HepG2 (cell line): ENCODE measurements around the gene RABEPK. TPM values are rescaled to one million over a fixed set of nuclear protein-coding genes. Genes with fewer than 3 reads are reported as not detected.

ENCODE experiments used
- FOXA1 ChIP-seq, 2 experiments: fragments of 450-650 bp in 1 of 2; sonication (generic) in 1 of 2; formaldehyde crosslinking in 1 of 2; IDR thresholded peaks; 2 replicates each; pipeline versions ENCODE4 v1.4.0 to v1.6.1; 2016 to 2020; ENCODE audit warnings: missing genetic modification reagents in 1 of 2
- FOXK1 ChIP-seq: sonication (generic); formaldehyde crosslinking; IDR thresholded peaks from 2 replicates; pipeline ENCODE4 v1.4.0; 2020; ENCODE audit warnings: low read depth, missing genetic modification reagents, borderline replicate concordance
- MATR3 ChIP-seq: sonication (generic); formaldehyde crosslinking; IDR thresholded peaks from 2 replicates; pipeline ENCODE4 v1.4.0; 2020; ENCODE audit warnings: missing genetic modification reagents
- RFX1 ChIP-seq: fragments of 450-650 bp; IDR thresholded peaks from 2 replicates; pipeline ENCODE4 v1.6.1; 2017
- SRSF1 ChIP-seq: fragments of 200-400 bp; formaldehyde crosslinking; optimal IDR thresholded peaks from 2 replicates; pipeline ENCODE3; 2017; ENCODE audit warnings: mild to moderate bottlenecking, low read depth, low read length, moderate library complexity
- ZMYM3 ChIP-seq: sonication (generic); formaldehyde crosslinking; IDR thresholded peaks from 2 replicates; pipeline ENCODE4 v1.5.1; 2020; ENCODE audit warnings: mild to moderate bottlenecking, missing genetic modification reagents
- ZNF292 ChIP-seq: sonication (generic); formaldehyde crosslinking; IDR thresholded peaks from 2 replicates; pipeline ENCODE4 v1.8.1; 2022; ENCODE audit warnings: mild to moderate bottlenecking, low read depth, missing genetic modification reagents, borderline replicate concordance
- ZNF556 ChIP-seq: sonication (generic); formaldehyde crosslinking; IDR thresholded peaks from 2 replicates; pipeline ENCODE4 v1.4.0; 2020; ENCODE audit warnings: mild to moderate bottlenecking, missing genetic modification reagents, borderline replicate concordance
- ZNF605 ChIP-seq: sonication (generic); formaldehyde crosslinking; IDR thresholded peaks from 2 replicates; pipeline ENCODE4 v1.8.0; 2022; ENCODE audit warnings: mild to moderate bottlenecking, missing genetic modification reagents
- polyA plus RNA-seq, 8 experiments: library from polyadenylated mRNA; depleted of rRNA in 3 of 8; stranded (reverse) in 7 of 8; unstranded in 1 of 8; fragments of >200 nt; fragmentation: Illumina TruSeq in 4 of 8; extraction: Trizol in 4 of 8; gene quantifications; 2 replicates each; pipeline versions ENCODE4 v1.2.1 to v1.2.3, GENCODE V29; 2011 to 2016; ENCODE audit warnings: low read depth in 4 of 8, missing spikeins in 1 of 8, mixed read lengths in 1 of 8; ENCODE audit not compliant: insufficient read depth in 1 of 8
- total RNA-seq, 5 experiments: library from RNA; depleted of rRNA; stranded (reverse); fragments of >200 nt; fragmentation: Illumina TruSeq; extraction: Trizol; gene quantifications; 2 replicates each; pipeline ENCODE4 v1.2.3, GENCODE V29; 2016; ENCODE audit warnings: low read depth in 1 of 5
- TF ChIP-seq, protein P1 (sequence below), 2 experiments: sonication (generic) in 1 of 2; formaldehyde crosslinking in 1 of 2; IDR thresholded peaks; 2 replicates each; pipeline versions ENCODE4 v1.6.1 to v1.9.0; 2014 to 2022; ENCODE audit warnings: antibody characterized with exemption in 1 of 2, borderline replicate concordance in 1 of 2, inconsistent platforms in 1 of 2, low read depth in 1 of 2, missing genetic modification reagents in 1 of 2
- TF ChIP-seq, protein P2 (sequence below): sonication (generic); formaldehyde crosslinking; IDR thresholded peaks from 2 replicates; pipeline ENCODE4 v1.4.0; 2020; ENCODE audit warnings: low read depth, mild to moderate bottlenecking, missing genetic modification reagents
- TF ChIP-seq, protein P3 (sequence below): sonication (generic); formaldehyde crosslinking; IDR thresholded peaks from 2 replicates; pipeline ENCODE4 v1.4.0; 2020; ENCODE audit warnings: missing genetic modification reagents, borderline replicate concordance
- TF ChIP-seq, protein P4 (sequence below): sonication (generic); formaldehyde crosslinking; IDR thresholded peaks from 2 replicates; pipeline ENCODE4 v1.8.0; 2022; ENCODE audit warnings: mild to moderate bottlenecking, missing genetic modification reagents, moderate library complexity
- TF ChIP-seq, protein P5 (sequence below): sonication (generic); formaldehyde crosslinking; IDR thresholded peaks from 2 replicates; pipeline ENCODE4 v1.4.0; 2020; ENCODE audit warnings: mild to moderate bottlenecking, missing genetic modification reagents

RABEPK gene
- total and polyA plus RNA-seq, 2 of the 13 experiments (the other 11 are each of a cell fraction or from before 2014, with no cell fraction given): 75.5 to 90.0 TPM

DNA sequence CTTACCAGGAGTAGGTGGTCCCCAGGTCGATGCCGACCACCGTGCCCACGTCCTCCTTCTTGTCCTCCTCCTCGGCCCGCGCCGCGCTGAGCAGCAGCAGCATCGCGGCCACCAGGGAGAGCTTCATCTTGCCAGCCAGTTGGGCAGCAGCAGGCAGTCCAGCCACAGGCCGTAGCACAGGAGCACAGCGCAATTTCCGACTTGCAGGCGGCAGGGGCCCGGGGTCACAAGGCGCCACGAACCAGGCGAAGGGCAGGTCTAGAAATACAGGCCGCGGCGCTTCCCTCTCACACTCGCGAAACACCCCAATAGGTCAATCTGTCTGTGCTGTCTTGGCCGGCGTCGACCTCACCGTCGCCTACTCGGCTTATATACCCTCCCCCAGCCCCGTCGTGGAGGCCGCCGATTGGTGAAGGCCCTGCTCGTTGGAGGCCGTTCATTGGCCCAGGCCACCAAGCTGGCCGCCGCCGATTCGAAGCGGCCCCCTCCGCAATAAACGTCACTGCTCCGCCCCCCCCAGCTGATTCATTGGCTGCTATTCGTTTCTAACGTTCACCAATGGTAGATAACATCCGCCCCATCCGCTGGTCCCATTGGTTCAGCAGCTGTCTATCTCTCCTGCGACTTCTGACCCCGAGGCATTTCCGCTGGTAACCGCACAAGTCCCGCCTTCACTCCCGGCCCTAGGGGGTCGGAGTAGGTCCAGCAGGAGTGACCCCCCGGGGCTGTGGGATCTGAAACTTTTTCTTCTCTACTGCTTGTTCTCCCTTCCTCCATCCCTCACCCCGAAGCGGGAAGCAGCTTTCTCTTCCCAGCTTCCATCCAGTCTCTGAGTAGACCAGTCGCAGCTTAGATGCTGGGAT is 40.9 kb downstream of the RABEPK start, which contains the start of gene HSPA5 (continued):
- peak; percentile 16 for TF ChIP-seq ZNF556 (CRISPR knock-in tag)
- TF ChIP-seq MATR3 (CRISPR knock-in tag): no peak
- TF ChIP-seq RFX1: no peak
- TF ChIP-seq ZNF292: 0 out of 2 replicates have a peak, but pooled peaks have one; percentile 67
- TF ChIP-seq FOXA1 (IDR thresholded peaks at IDR 0.05): no peak
- TF ChIP-seq FOXA1 (CRISPR knock-in tag; IDR thresholded peaks at IDR 0.05): peak; percentile 21; the same call in 1 of the 2 replicates
- TF ChIP-seq, protein P1, sequence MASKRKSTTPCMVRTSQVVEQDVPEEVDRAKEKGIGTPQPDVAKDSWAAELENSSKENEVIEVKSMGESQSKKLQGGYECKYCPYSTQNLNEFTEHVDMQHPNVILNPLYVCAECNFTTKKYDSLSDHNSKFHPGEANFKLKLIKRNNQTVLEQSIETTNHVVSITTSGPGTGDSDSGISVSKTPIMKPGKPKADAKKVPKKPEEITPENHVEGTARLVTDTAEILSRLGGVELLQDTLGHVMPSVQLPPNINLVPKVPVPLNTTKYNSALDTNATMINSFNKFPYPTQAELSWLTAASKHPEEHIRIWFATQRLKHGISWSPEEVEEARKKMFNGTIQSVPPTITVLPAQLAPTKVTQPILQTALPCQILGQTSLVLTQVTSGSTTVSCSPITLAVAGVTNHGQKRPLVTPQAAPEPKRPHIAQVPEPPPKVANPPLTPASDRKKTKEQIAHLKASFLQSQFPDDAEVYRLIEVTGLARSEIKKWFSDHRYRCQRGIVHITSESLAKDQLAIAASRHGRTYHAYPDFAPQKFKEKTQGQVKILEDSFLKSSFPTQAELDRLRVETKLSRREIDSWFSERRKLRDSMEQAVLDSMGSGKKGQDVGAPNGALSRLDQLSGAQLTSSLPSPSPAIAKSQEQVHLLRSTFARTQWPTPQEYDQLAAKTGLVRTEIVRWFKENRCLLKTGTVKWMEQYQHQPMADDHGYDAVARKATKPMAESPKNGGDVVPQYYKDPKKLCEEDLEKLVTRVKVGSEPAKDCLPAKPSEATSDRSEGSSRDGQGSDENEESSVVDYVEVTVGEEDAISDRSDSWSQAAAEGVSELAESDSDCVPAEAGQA (IDR thresholded peaks at IDR 0.05; ENCODE audit: low read depth): no peak
- TF ChIP-seq, protein P1 (CRISPR knock-in tag; IDR thresholded peaks at IDR 0.05; ENCODE audit: borderline replicate concordance): no peak
- TF ChIP-seq ZNF605 (CRISPR knock-in tag): no peak; the same call in 1 of the 2 replicates
- TF ChIP-seq ZMYM3 (CRISPR knock-in tag): 0 out of 2 replicates have a peak, but pooled peaks have one; percentile 25
- TF ChIP-seq, protein P2, sequence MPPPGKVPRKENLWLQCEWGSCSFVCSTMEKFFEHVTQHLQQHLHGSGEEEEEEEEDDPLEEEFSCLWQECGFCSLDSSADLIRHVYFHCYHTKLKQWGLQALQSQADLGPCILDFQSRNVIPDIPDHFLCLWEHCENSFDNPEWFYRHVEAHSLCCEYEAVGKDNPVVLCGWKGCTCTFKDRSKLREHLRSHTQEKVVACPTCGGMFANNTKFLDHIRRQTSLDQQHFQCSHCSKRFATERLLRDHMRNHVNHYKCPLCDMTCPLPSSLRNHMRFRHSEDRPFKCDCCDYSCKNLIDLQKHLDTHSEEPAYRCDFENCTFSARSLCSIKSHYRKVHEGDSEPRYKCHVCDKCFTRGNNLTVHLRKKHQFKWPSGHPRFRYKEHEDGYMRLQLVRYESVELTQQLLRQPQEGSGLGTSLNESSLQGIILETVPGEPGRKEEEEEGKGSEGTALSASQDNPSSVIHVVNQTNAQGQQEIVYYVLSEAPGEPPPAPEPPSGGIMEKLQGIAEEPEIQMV (CRISPR knock-in tag): peak; percentile 59; the same call in 1 of the 2 replicates
- TF ChIP-seq, protein P3, sequence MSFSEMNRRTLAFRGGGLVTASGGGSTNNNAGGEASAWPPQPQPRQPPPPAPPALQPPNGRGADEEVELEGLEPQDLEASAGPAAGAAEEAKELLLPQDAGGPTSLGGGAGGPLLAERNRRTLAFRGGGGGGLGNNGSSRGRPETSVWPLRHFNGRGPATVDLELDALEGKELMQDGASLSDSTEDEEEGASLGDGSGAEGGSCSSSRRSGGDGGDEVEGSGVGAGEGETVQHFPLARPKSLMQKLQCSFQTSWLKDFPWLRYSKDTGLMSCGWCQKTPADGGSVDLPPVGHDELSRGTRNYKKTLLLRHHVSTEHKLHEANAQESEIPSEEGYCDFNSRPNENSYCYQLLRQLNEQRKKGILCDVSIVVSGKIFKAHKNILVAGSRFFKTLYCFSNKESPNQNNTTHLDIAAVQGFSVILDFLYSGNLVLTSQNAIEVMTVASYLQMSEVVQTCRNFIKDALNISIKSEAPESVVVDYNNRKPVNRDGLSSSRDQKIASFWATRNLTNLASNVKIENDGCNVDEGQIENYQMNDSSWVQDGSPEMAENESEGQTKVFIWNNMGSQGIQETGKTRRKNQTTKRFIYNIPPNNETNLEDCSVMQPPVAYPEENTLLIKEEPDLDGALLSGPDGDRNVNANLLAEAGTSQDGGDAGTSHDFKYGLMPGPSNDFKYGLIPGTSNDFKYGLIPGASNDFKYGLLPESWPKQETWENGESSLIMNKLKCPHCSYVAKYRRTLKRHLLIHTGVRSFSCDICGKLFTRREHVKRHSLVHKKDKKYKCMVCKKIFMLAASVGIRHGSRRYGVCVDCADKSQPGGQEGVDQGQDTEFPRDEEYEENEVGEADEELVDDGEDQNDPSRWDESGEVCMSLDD (CRISPR knock-in tag): no peak
- TF ChIP-seq, protein P4, sequence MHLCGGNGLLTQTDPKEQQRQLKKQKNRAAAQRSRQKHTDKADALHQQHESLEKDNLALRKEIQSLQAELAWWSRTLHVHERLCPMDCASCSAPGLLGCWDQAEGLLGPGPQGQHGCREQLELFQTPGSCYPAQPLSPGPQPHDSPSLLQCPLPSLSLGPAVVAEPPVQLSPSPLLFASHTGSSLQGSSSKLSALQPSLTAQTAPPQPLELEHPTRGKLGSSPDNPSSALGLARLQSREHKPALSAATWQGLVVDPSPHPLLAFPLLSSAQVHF: peak; percentile 17; the same call in 1 of the 2 replicates
- TF ChIP-seq, protein P5, sequence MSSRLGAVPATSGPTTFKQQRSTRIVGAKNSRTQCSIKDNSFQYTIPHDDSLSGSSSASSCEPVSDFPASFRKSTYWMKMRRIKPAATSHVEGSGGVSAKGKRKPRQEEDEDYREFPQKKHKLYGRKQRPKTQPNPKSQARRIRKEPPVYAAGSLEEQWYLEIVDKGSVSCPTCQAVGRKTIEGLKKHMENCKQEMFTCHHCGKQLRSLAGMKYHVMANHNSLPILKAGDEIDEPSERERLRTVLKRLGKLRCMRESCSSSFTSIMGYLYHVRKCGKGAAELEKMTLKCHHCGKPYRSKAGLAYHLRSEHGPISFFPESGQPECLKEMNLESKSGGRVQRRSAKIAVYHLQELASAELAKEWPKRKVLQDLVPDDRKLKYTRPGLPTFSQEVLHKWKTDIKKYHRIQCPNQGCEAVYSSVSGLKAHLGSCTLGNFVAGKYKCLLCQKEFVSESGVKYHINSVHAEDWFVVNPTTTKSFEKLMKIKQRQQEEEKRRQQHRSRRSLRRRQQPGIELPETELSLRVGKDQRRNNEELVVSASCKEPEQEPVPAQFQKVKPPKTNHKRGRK (CRISPR knock-in tag): no peak
- no peak; the same call in 1 of the 2 replicates for TF ChIP-seq FOXK1 (CRISPR knock-in tag)
- peak; percentile 59 for TF ChIP-seq SRSF1
